Limb (tissue), 2 donors: ENCODE results near the gene PLCXD1.
"Not testable (repeated sequence)": the region's sequence is repeated elsewhere in the genome, so short reads cannot be mapped to it uniquely, and the experiment has no call there.

Experiments
- DNase-seq, 2 donors: peaks; one replicate each; pipeline ENCODE4 v3.0.0-alpha.2; 2016; ENCODE audit errors: extremely low spot score in 2 of 2

The PLCXD1 gene

GRCh38 chrX:262381-262909 is 18.7 kb upstream of the PLCXD1 start:
- no peak for DNase-seq

GRCh38 chrX:264006-264405 is 17.2 kb upstream of the PLCXD1 start:
- DNase-seq, result not testable (repeated sequence)

GRCh38 chrX:264634-265455 is 16.3 kb upstream of the PLCXD1 start:
- DNase-seq, result no peak

- no peak for DNase-seq
Measured at GRCh38 chrX:265502-265901, 15.7 kb upstream of the PLCXD1 start.

GRCh38 chrX:267771-268261 is 13.4 kb upstream of the PLCXD1 start:
- DNase-seq, result no peak

- no peak for DNase-seq
Measured at GRCh38 chrX:270848-271367, 10.3 kb upstream of the PLCXD1 start.

- DNase-seq, result peak; percentile 58 to 69
Measured at GRCh38 chrX:274904-275475, 6.2 kb upstream of the PLCXD1 start.

GRCh38 chrX:275476-275966 is 5.7 kb upstream of the PLCXD1 start:
- DNase-seq, result no peak

- DNase-seq, result peak; percentile 45 to 68
Measured at GRCh38 chrX:275967-276580, 5.1 kb upstream of the PLCXD1 start.

GRCh38 chrX:276581-277201 is 4.5 kb upstream of the PLCXD1 start:
- DNase-seq, result peak in 1 of 2 donors; percentile 58

- peak in 1 of 2 donors; percentile 53 for DNase-seq
Measured at GRCh38 chrX:279757-280604, 1.2 kb upstream of the PLCXD1 start.

- DNase-seq, result not testable (repeated sequence)
Measured at GRCh38 chrX:280722-281121, 459 bp upstream of the PLCXD1 start.

GRCh38 chrX:282000-282681 is 960 bp downstream of the PLCXD1 start:
- not testable (repeated sequence) for DNase-seq

- peak; percentile 91 for DNase-seq
Measured at GRCh38 chrX:283115-283845, 2.1 kb downstream of the PLCXD1 start.

GRCh38 chrX:285076-285677 is 4.0 kb downstream of the PLCXD1 start:
- DNase-seq, result no peak

GRCh38 chrX:287670-288069 is 6.5 kb downstream of the PLCXD1 start:
- no peak for DNase-seq

- no peak for DNase-seq
Measured at GRCh38 chrX:288561-288991, 7.4 kb downstream of the PLCXD1 start.

GRCh38 chrX:290476-291166 is 9.4 kb downstream of the PLCXD1 start:
- no peak for DNase-seq
